Heart left ventricle (tissue), 16 donors: ENCODE measurements around the gene GRWD1. TPM values are rescaled to one million over a fixed set of nuclear protein-coding genes. Genes with fewer than 3 reads are reported as not detected.

ENCODE experiments used
- ATAC-seq, 4 donors: fragments of 200-7000 bp; cut with Tn5 transposase; one replicate each; pipeline ENCODE4 v1.9.1; 2020 to 2022; ENCODE audit warnings: moderate library complexity in 4 of 4, mild to moderate bottlenecking in 3 of 4, moderate number of reproducible peaks in 1 of 4
- DNase-seq, 5 donors: peaks; one replicate each; pipeline ENCODE4 v3.0.0-alpha.2; 2020
- H3K27ac ChIP-seq, 12 donors: fragments of 200-600 bp; sonication (generic) in 4 of 12; one replicate each; pipeline versions ENCODE4 v1.5.0 to v1.8.0; 2016 to 2022; ENCODE audit warnings: mild to moderate bottlenecking in 2 of 12
- H3K27me3 ChIP-seq, 9 donors: fragments of 200-600 bp; sonication (generic) in 2 of 9; one replicate each; pipeline versions ENCODE4 v1.5.1 to v1.8.0; 2016 to 2022; ENCODE audit warnings: mild to moderate bottlenecking in 3 of 9
- H3K36me3 ChIP-seq, 9 donors: fragments of 200-600 bp; sonication (generic) in 2 of 9; one replicate each; pipeline versions ENCODE4 v1.5.0 to v1.8.0; 2018 to 2022; ENCODE audit warnings: mild to moderate bottlenecking in 2 of 9
- H3K4me1 ChIP-seq, 12 donors: fragments of 200-600 bp; sonication (generic) in 4 of 12; one replicate each; pipeline versions ENCODE4 v1.5.0 to v1.8.0; 2016 to 2022; ENCODE audit warnings: mild to moderate bottlenecking in 3 of 12
- H3K4me3 ChIP-seq, 12 donors: fragments of 200-600 bp; sonication (generic) in 4 of 12; one replicate each; pipeline versions ENCODE4 v1.5.0 to v1.8.0; 2017 to 2022; ENCODE audit warnings: mild to moderate bottlenecking in 9 of 12, moderate library complexity in 4 of 12
- H3K9me3 ChIP-seq, 12 donors: fragments of 200-600 bp; sonication (generic) in 4 of 12; one replicate each; pipeline versions ENCODE4 v1.5.0 to v1.8.0; 2016 to 2022; ENCODE audit warnings: mild to moderate bottlenecking in 1 of 12
- POLR2A ChIP-seq, 2 donors: fragments of 450-650 bp; IDR thresholded peaks; one replicate each; pipeline ENCODE4 v1.6.1; 2017; ENCODE audit warnings: antibody characterized with exemption in 2 of 2, mild to moderate bottlenecking in 2 of 2, moderate library complexity in 2 of 2
- WGBS, 4 donors: extraction: QIAGEN DNeasy Blood & Tissue Kit in 2 of 4; methylation state at CpG; one replicate each; pipeline versions ENCODE4 v1.1.5 to v1.1.7; 2013 to 2018; 5-methylcytosine and 5-hydroxymethylcytosine counted together
- intact Hi-C, 10 donors: fragments of 100-400 bp; cut with DNase I; formaldehyde crosslinking; loops; one replicate each; pipeline versions ENCODE4 v1.11.1 to v1.14.2; 2022
- long read RNA-seq, 3 donors: library from polyadenylated mRNA; unstranded; transcript quantifications; one replicate each; pipeline ENCODE4 v2.0.0, GENCODE V29; 2020 to 2021
- polyA plus RNA-seq, 2 donors: library from polyadenylated mRNA; stranded (reverse); fragments of 200-250 nt; gene quantifications; one replicate each; pipeline ENCODE4 v1.2.3, GENCODE V29; 2013
- total RNA-seq, 9 donors: library from RNA; depleted of rRNA in 2 of 9; stranded (reverse); fragments of >200 nt in 2 of 9; fragmentation: NEBNext Ultra II Directional in 3 of 9; extraction: Animal tissue kit (Norgen Biotek cat#: 25700) in 3 of 9; gene quantifications; one replicate each; pipeline versions ENCODE4 v1.1.0 to v1.2.4, GENCODE V29; 2016 to 2023
- TF ChIP-seq, protein P1 (sequence below), 12 donors: fragments of 200-600 bp; sonication (generic) in 4 of 12; IDR thresholded peaks; one replicate each; pipeline versions ENCODE4 v1.5.0 to v1.8.0; 2018 to 2022; ENCODE audit warnings: antibody characterized with exemption in 12 of 12, mild to moderate bottlenecking in 5 of 12
- donor health status: ischemic (EF 13 %, LVEDD 7.1; RV severe dilation, severe dysfunction).
- donor health status: healthy with polysubstance abuse.
- donor health status: DM: no; HTN: yes; CAD: no.
- donor health status: DM: no; HTN: no; CAD: no.
- donor health status: ischemic (EF 25% LVEDD 6.9; RV normal size, moderate dysfunction).
- donor health status: ischemic (EF 25% LVEDD 5.7; RV mildly dilated, moderate dysfunction).
- donor health status: healthy.
- donor health status: DM: yes; HTN: yes; CAD: no.
- donor health status: ischemic (EF 35%, LVEDD 5.7; RV mildly dilated, moderate dysfunction).
- donor health status: nonischemic (EF 11% LVEDD 7.7; RV severe dilation, severe dysfunction).
- donor health status: DM: yes; HTN: yes; CAD: no.
- donor health status: PGD.
- donor health status: ischemic (EF 29% LVEDD 5.4; RV normal size, mild dysfunction).
- donor health status: nonischemic (EF 23%, LVEDD 6.1; RV moderate dilation, normal function).

Gene GRWD1
- total RNA-seq = 10 to 100 TPM; 13.9 to 24.7 (median 19.0) TPM
- 10 to 100 TPM in 1 of 2 donors, 1 to 10 TPM in 1; 5.1 to 35.4 TPM for polyA plus RNA-seq
- long read RNA-seq, donor 1, full-length matches to known transcripts = 53 of 60 reads
- long read RNA-seq, donor 1, partial matches to known transcripts = 5 of 60 reads
- long read RNA-seq, donor 1, other reads (novel, unspliced or antisense) = 2 of 60 reads
- long read RNA-seq, donor 2, full-length matches to known transcripts = 319 of 331 reads
- long read RNA-seq, donor 2, partial matches to known transcripts = 4 of 331 reads
- long read RNA-seq, donor 2, other reads (novel, unspliced or antisense) = 8 of 331 reads
- long read RNA-seq, donor 3, full-length matches to known transcripts = 72 of 80 reads
- long read RNA-seq, donor 3, partial matches to known transcripts = 6 of 80 reads
- long read RNA-seq, donor 3, other reads (novel, unspliced or antisense) = 2 of 80 reads

GRCh38 chr19:48445606-48446481 is at the start of gene GRWD1:
Gene GRWD1 (plus strand): TSS chr19:48445983. CDS start chr19:48446006, 23 bp downstream.
- intact Hi-C loops = loop anchor here in 4 of 10 donors (1.0 to 5.0 kb wide), 6 partner anchors 22 to 124 kb away; partner anchors contain the start of genes KDELR1 (in 2 of the 4), CYTH2 (in 1 of the 4) and GRIN2D (in 1 of the 4)

DNA sequence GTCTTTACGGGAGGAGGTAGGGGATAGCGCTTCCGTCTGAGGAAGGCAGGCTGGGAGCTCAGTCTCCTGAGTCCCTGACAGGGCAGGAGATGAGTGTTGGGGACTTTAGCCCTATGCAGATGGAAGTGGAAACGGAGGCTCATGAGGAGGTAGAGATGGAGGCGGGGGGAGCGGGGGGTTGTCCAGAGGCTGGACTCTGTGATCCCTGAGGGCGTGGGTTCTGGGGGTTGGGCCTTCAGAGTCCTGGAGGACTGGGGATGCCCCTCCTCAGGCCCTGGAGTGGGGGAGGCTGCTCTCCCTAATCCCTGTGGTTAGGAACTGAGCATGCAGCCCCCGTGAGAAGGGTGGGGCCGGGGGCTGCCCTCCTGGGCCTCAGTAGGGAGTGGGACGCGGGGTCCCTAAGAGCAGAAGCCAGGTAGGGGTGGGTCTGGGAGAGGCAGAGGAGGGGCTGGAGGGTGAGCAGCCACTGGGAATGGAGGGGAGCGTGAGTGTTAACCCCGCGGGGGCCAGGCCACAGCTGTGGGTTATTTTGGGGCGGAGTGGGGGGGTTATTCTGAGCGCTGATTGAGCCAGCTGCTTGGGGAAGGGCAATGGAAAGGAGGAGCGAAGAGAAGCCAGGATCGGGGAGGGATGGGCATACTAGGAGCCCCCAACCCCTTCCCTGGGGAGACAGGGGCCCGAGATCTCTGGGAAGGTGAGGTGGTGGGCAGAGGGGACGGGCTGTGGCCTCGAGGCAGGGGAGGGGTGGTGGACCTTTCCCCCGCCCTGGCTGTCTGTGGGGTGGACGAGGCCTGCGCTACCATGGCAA is 49.6 kb upstream of the GRWD1 start:
- DNase-seq (no peak), ATAC-seq (no peak)
- Histone ChIP-seq H3K27ac (no peak overlapping the region), H3K9me3 (no peaks in the 10 kb centered on the region), H3K27me3 (peaks cover 24 to 71% (median 51%) of the 10 kb centered on the region in 9 donors), H3K4me1 (peaks cover 0 to 35% (median 13%) of the 10 kb centered on the region in 12 donors), H3K4me3 (no peak overlapping the region), H3K36me3 (no peaks in the 10 kb centered on the region)
- intact Hi-C loops = loop anchor here in 1 of 10 donors (10.0 kb wide), 1 partner anchor 189 kb away; no protein-coding TSS in a partner anchor
- 52 to 59% (median 53%) methylated on average over 23 to 24 of the region's 24 CpGs for WGBS, 4 donors
- TF ChIP-seq, protein P1, sequence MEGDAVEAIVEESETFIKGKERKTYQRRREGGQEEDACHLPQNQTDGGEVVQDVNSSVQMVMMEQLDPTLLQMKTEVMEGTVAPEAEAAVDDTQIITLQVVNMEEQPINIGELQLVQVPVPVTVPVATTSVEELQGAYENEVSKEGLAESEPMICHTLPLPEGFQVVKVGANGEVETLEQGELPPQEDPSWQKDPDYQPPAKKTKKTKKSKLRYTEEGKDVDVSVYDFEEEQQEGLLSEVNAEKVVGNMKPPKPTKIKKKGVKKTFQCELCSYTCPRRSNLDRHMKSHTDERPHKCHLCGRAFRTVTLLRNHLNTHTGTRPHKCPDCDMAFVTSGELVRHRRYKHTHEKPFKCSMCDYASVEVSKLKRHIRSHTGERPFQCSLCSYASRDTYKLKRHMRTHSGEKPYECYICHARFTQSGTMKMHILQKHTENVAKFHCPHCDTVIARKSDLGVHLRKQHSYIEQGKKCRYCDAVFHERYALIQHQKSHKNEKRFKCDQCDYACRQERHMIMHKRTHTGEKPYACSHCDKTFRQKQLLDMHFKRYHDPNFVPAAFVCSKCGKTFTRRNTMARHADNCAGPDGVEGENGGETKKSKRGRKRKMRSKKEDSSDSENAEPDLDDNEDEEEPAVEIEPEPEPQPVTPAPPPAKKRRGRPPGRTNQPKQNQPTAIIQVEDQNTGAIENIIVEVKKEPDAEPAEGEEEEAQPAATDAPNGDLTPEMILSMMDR (IDR thresholded peaks at IDR 0.05) = no peak
- no peak for TF ChIP-seq POLR2A (IDR thresholded peaks at IDR 0.05)

More at GRCh38 chr19:48445606-48446481, at the start of gene GRWD1:
- no peaks in the 10 kb centered on the region for H3K9me3 ChIP-seq
- TF ChIP-seq POLR2A (IDR thresholded peaks at IDR 0.05) = peak in 1 of 2 donors; percentile 47
- TF ChIP-seq, protein P1 (IDR thresholded peaks at IDR 0.05) = peak in 2 of 12 donors; percentile 3 to 7
- DNase-seq (peak; percentile 88 to 93 (median 91)), ATAC-seq (peak; percentile 88 to 95 (median 91))
- H3K27ac ChIP-seq = peak within 1 kb of the TSS; percentile 12 to 94 (median 88)
- WGBS, 4 donors = 0 to 1% (median 0%) methylated on average over 35 to 61 of the region's 61 CpGs
- H3K4me1 ChIP-seq = peaks cover 0 to 27% (median 19%) of the 10 kb centered on the region in 12 donors
- peaks cover 4 to 28% (median 15%) of the 10 kb centered on the region in 9 donors for H3K27me3 ChIP-seq
- peak within 1 kb of the TSS; percentile 60 to 98 (median 89) for H3K4me3 ChIP-seq
- peaks cover 0 to 39% (median 36%) of the 10 kb centered on the region in 9 donors for H3K36me3 ChIP-seq

DNA sequence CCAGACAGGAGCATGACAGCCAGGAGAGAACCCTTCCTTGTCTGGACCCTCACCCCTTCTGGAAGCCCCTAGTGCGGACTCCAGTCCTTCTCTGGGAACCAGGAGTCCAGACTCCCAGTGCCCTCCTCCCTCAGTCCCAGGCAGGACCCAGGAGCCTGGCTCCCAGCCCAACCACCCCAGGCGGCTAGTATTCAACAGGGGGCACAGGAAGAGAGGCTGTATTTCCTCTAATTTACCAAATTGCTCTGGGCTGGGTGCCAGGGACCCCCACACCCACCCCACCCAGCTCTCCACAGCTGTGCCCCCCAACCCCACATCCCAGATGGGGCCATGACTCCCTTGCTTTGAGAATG is 49.0 kb upstream of the GRWD1 start:
- no peaks in the 10 kb centered on the region for H3K36me3 ChIP-seq
- 46 to 62% (median 51%) methylated on average over 2 of the region's 2 CpGs for WGBS, 4 donors
- no peak for TF ChIP-seq POLR2A (IDR thresholded peaks at IDR 0.05)
- TF ChIP-seq, protein P1 (IDR thresholded peaks at IDR 0.05) = no peak
- no peak overlapping the region for H3K4me3 ChIP-seq
- DNase-seq = no peak
- intact Hi-C loops = loop anchor here in 1 of 10 donors (10.0 kb wide), 1 partner anchor 188 kb away; no protein-coding TSS in a partner anchor
- no peak for ATAC-seq
- no peaks in the 10 kb centered on the region for H3K9me3 ChIP-seq
- H3K27me3 ChIP-seq = peaks cover 24 to 71% (median 51%) of the 10 kb centered on the region in 9 donors
- no peak overlapping the region for H3K27ac ChIP-seq
- H3K4me1 ChIP-seq = peaks cover 0 to 35% (median 13%) of the 10 kb centered on the region in 12 donors
